Fibroblast of skin of scalp (primary cell): Measurements from ENCODE around the gene FAM200B.
A peak's percentile ranks its signal among the peaks of the same experiment; 100 is the strongest.
"Not testable (repeated sequence)": the region's sequence is repeated elsewhere in the genome, so short reads cannot be mapped to it uniquely, and the experiment has no call there.

Experiments
- DNase-seq: peaks from one replicate; pipeline ENCODE4 v3.0.0-alpha.2; 2013

The FAM200B gene

GRCh38 chr4:15696866-15697265 is 15.2 kb downstream of the FAM200B start:
- no peak for DNase-seq

- peak; percentile 67 for DNase-seq
These were observed 21.3 kb downstream of the FAM200B start, which contains the start of gene BST1 for GRCh38 chr4:15702941-15703403. TSS of gene BST1 (plus strand) at chr4:15703065. CDS start at chr4:15703145, 80 bp downstream.

GRCh38 chr4:15703439-15703838 is 21.8 kb downstream of the FAM200B start:
- no peak for DNase-seq

- no peak for DNase-seq
These were observed 22.5 kb downstream of the FAM200B start for GRCh38 chr4:15704129-15704528.

GRCh38 chr4:15706646-15707362 is 25.2 kb downstream of the FAM200B start:
- DNase-seq: no peak

GRCh38 chr4:15707363-15707715 is 25.7 kb downstream of the FAM200B start:
- no peak for DNase-seq

- no peak for DNase-seq
These were observed 30.1 kb downstream of the FAM200B start for GRCh38 chr4:15711762-15712161.

GRCh38 chr4:15712214-15712613 is 30.6 kb downstream of the FAM200B start:
- no peak for DNase-seq

- DNase-seq: peak; percentile 30
These were observed 32.5 kb downstream of the FAM200B start for GRCh38 chr4:15714141-15714540.

- DNase-seq: peak; percentile 69
These were observed 33.2 kb downstream of the FAM200B start for GRCh38 chr4:15714646-15715435.

GRCh38 chr4:15716115-15716514 is 34.5 kb downstream of the FAM200B start:
- no peak for DNase-seq

- DNase-seq: peak; percentile 70
These were observed 35.5 kb downstream of the FAM200B start for GRCh38 chr4:15717086-15717485.

- no peak for DNase-seq
These were observed 36.2 kb downstream of the FAM200B start for GRCh38 chr4:15717657-15718416.

- DNase-seq: no peak
These were observed 36.8 kb downstream of the FAM200B start for GRCh38 chr4:15718465-15718864.

- no peak for DNase-seq
These were observed 37.3 kb downstream of the FAM200B start for GRCh38 chr4:15718959-15719358.

- no peak for DNase-seq
These were observed 37.9 kb downstream of the FAM200B start for GRCh38 chr4:15719506-15719905.

GRCh38 chr4:15720851-15721250 is 39.2 kb downstream of the FAM200B start:
- DNase-seq: no peak

- DNase-seq: no peak
These were observed 44.0 kb downstream of the FAM200B start for GRCh38 chr4:15725608-15726007.

GRCh38 chr4:15729910-15730533 is 48.4 kb downstream of the FAM200B start:
- peak; percentile 51 for DNase-seq

- DNase-seq: not testable (repeated sequence)
These were observed 51.4 kb downstream of the FAM200B start for GRCh38 chr4:15733061-15733460.

GRCh38 chr4:15735536-15735935 is 53.9 kb downstream of the FAM200B start:
- DNase-seq: no peak

GRCh38 chr4:15736514-15737050 is 55.0 kb downstream of the FAM200B start:
- DNase-seq: no peak
